Endometrium (tissue), 2 donors: Measurements from ENCODE around the gene EIF4E1B.

Source experiments
- FAIRE-seq: peaks from 2 replicates; lab custom pipeline; 2012; peaks lifted over from hg19 to GRCh38; lab: Jason Lieb, UNC
- donor health status: control.
- donor health status: control.

EIF4E1B gene

DNA sequence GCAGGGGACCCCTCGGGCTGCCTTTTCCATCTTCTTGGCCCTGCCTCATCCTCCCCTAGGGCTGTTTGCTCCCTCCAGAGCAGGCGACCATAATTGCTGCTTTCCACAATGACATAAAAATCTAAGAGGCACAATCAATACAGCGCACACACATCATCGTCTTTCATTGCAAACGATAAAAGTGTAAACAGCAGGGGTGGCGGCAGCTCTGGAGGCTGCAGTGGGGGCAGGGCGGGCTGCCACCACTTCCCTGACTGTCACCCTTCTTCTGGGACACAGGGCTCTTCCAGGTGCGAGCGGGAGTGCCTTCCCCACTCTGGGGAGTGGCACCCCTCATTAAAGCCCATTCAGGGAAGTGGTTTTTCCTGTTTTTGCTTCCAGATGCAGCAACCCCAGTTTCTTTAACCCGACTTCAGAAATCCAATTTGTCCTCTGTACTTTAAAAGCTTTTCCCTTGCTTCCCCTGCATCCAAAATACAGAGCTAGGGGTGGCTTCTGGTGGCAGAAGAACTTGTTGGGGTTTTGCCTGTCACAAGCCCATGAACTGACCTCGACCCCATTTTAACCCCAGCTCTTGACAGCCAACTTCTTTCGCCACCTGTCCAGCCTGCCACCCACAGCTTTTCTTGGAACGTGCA is 62.5 kb downstream of the EIF4E1B start:
- FAIRE-seq, result no peak

DNA sequence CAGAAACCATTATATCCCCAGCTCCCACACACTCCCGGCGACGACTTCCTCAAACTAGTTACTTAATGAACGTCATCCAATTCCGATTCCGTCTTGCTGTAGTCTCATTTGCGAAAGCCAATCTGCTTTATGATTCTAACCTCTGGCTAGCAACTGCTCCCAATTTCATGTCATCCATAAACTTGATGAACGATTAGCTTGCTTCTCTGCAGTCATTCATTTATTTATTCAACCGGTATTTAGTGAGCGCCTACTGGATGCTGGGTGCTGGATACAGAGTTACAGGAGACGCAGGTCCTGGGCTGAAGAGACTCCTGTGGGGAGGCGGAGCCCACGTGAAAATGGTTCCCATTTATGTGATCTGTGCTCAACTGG is 63.0 kb downstream of the EIF4E1B start:
- FAIRE-seq, result no peak

DNA sequence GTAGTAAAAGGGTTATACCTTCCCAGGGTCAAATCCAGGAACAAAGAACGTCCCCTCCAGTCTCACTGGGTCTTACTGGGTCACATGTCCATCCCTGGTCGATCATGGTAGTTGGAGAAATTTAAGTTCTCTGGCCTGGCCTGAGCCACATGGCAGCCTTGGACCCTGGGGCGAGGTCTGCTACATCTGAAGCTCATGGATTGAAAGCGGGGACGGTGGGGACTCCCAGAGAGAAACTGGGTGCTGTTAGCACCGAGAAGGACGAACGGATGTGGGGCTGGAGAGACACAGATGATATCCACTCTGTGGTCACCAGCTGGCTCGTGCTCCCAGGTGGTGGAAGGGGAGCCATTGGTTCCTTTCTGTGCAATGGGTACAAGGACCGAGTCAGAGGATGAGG is 63.7 kb downstream of the EIF4E1B start:
- FAIRE-seq, result no peak

DNA sequence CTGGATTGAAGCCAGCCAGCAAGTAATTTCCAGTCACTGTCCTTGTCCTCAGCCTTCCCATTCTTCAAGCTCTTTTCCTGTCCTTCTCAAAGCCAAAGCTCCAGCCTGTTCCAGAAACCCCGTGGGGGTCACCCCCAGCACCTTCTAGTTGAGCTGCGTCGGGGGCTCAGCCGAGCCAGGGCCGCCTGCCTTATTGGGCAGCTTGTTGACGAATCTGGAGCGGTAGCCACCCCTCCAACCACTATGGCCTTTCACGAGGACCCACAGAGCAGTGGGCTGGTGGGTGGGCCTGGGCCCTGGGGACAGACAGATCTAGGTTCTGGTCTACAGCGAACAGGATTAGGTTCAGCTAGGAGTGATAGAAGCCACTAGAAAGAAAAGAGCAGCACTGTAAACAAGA is 64.2 kb downstream of the EIF4E1B start:
- FAIRE-seq, result no peak

DNA sequence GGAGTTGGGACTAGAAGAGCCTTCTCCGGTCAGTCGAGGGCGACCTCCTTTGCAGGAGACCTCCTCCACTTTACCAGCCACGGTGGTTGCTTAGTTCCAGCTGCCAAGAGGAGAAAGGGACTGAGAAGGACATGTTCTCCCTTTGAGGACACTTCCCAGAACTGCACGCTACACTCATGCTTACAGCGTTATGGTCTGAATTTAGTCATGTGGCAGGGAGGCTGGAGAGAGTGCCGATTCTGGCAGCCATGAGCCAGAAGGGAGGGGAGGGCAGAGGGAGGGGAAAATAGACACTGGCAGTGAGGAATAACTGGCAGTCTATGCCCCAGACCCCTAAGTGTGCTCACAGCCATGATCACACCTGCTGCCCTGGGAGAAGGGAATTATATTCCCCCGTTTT is 64.6 kb downstream of the EIF4E1B start:
- FAIRE-seq, result no peak
